Caco-2 (cell line): ENCODE results near the gene KLF13. TPM values are rescaled to one million over a fixed set of nuclear protein-coding genes. Genes with fewer than 3 reads are reported as not detected.

ENCODE experiments used
- BruUV-seq: library from RNA; stranded (reverse); fragments of 400-500 nt; replicated peaks from 2 replicates; lab custom pipeline; 2021; lab: Mats Ljungman, UMichigan
- CTCF ChIA-PET: fragments of 300-600 bp; sonication (Branson Sonifier 250); formaldehyde crosslinking; loops from one replicate; lab custom pipeline; 2022; ENCODE audit warnings: antibody characterized with exemption; lab: Charles Lee
- POLR2A ChIA-PET: fragments of 300-600 bp; sonication (Branson Sonifier 250); formaldehyde crosslinking; loops from one replicate; lab custom pipeline; 2022; ENCODE audit warnings: antibody characterized with exemption; lab: Charles Lee
- DNase-seq, 2 experiments: peaks; one replicate each; pipeline versions ENCODE4 v3.0.0 to v3.0.0-alpha.2; 2020 to 2022
- H3K27me3 ChIP-seq: replicated peaks from 2 replicates; pipeline ENCODE4 v1.6.0; 2011; ENCODE audit warnings: low read length; ENCODE audit not compliant: control insufficient read depth, insufficient read depth
- H3K36me3 ChIP-seq: 2 replicates; pipeline ENCODE4 v1.5.1; 2011; ENCODE audit warnings: low read length; ENCODE audit not compliant: control insufficient read depth, insufficient read depth
- H3K4me1 ChIP-seq: fragments of 250-450 bp; sonication (Bioruptor Pico); 2 replicates; pipeline ENCODE4 v1.5.1; 2020; ENCODE audit warnings: mild to moderate bottlenecking
- H3K4me3 ChIP-seq: 2 replicates; pipeline ENCODE4 v1.5.1; 2011; ENCODE audit warnings: low read depth, mild to moderate bottlenecking, control low read depth, low read length
- H3K9me3 ChIP-seq: fragments of 250-450 bp; sonication (Bioruptor Pico); 2 replicates; pipeline ENCODE4 v1.5.1; 2020; ENCODE audit warnings: mild to moderate bottlenecking, moderate library complexity
- H3K27ac Mint-ChIP-seq: one replicate; pipeline ENCODE4 v1.8.0; 2022; ENCODE audit warnings: mixed read lengths; ENCODE audit not compliant: unreplicated experiment
- H3K27me3 Mint-ChIP-seq: one replicate; pipeline ENCODE4 v1.8.0; 2022; ENCODE audit warnings: mixed read lengths; ENCODE audit not compliant: insufficient read depth, unreplicated experiment
- H3K36me3 Mint-ChIP-seq: one replicate; pipeline ENCODE4 v1.8.0; 2022; ENCODE audit warnings: mild to moderate bottlenecking, mixed read lengths; ENCODE audit not compliant: insufficient read depth, unreplicated experiment
- H3K4me1 Mint-ChIP-seq: one replicate; pipeline ENCODE4 v1.8.0; 2022; ENCODE audit warnings: low read depth, mixed read lengths; ENCODE audit not compliant: unreplicated experiment
- H3K4me3 Mint-ChIP-seq: one replicate; pipeline ENCODE4 v1.8.0; 2022; ENCODE audit warnings: mild to moderate bottlenecking, moderate library complexity, mixed read lengths; ENCODE audit not compliant: unreplicated experiment
- H3K9me3 Mint-ChIP-seq: one replicate; pipeline ENCODE4 v1.8.0; 2022; ENCODE audit warnings: mixed read lengths; ENCODE audit not compliant: unreplicated experiment
- intact Hi-C: fragments of 100-400 bp; cut with micrococcal nuclease; formaldehyde crosslinking; loops from one replicate; pipeline ENCODE4 v1.10.0; 2022; ENCODE audit not compliant: unreplicated experiment
- total RNA-seq: library from RNA; stranded (reverse); gene quantifications from 2 replicates; pipeline ENCODE4 v1.2.3, GENCODE V29; 2022
- TF ChIP-seq, protein P1 (sequence below), 2 experiments: fragments of 200-600 bp in 1 of 2; IDR thresholded peaks; 1 replicate in 1 of 2; 2 replicates in 1 of 2; pipeline versions ENCODE4 v1.5.1 to v1.8.0; 2011 to 2022; ENCODE audit warnings: antibody characterized with exemption in 1 of 2, control low read depth in 1 of 2, inconsistent platforms in 1 of 2, low read depth in 1 of 2, low read length in 1 of 2, mild to moderate bottlenecking in 1 of 2, moderate library complexity in 1 of 2; ENCODE audit not compliant: insufficient read depth in 1 of 2, severe bottlenecking in 1 of 2, unreplicated experiment in 1 of 2

KLF13 gene
- total RNA-seq, 1 experiment from 2014 or later = 18.8 TPM

DNA sequence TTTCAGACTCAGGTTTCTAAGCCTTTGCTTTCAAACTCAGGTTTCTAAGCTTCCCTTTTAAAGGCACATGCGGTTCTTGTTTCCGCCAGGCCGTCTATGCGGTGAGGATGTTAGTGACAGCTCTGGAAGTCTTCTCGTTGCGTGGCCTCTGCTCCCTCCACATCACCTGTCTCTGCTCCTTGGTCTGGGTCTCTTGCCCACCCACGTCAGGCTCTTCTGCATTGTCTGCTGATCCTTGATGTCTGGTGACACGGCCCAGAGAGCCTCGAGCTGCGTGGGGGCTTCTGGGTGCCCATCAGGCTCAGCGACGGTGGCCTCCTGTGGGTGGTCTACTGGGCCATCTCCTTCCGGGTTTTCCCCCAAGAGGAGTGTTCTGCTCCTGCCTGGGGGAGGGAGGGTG, 30.5 kb downstream of the KLF13 start:
- CTCF ChIA-PET = no interaction called here
- Histone ChIP-seq H3K27me3 (no peaks in the 10 kb centered on the region), H3K4me1 (peaks cover 12% of the 10 kb centered on the region), H3K4me3 (no peak overlapping the region), H3K9me3 (no peaks in the 10 kb centered on the region), H3K36me3 (peaks cover 2% of the 10 kb centered on the region)
- TF ChIP-seq, protein P1, sequence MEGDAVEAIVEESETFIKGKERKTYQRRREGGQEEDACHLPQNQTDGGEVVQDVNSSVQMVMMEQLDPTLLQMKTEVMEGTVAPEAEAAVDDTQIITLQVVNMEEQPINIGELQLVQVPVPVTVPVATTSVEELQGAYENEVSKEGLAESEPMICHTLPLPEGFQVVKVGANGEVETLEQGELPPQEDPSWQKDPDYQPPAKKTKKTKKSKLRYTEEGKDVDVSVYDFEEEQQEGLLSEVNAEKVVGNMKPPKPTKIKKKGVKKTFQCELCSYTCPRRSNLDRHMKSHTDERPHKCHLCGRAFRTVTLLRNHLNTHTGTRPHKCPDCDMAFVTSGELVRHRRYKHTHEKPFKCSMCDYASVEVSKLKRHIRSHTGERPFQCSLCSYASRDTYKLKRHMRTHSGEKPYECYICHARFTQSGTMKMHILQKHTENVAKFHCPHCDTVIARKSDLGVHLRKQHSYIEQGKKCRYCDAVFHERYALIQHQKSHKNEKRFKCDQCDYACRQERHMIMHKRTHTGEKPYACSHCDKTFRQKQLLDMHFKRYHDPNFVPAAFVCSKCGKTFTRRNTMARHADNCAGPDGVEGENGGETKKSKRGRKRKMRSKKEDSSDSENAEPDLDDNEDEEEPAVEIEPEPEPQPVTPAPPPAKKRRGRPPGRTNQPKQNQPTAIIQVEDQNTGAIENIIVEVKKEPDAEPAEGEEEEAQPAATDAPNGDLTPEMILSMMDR (IDR thresholded peaks at IDR 0.05; ENCODE audit: insufficient read depth in 1 of 2, low read depth in 1 of 2, low read length in 1 of 2, severe bottlenecking in 1 of 2, unreplicated experiment in 1 of 2) = no peak
- POLR2A ChIA-PET = no interaction called here
- DNase-seq = no peak
- peaks cover 4% of the 10 kb centered on the region for H3K4me1 Mint-ChIP-seq
- H3K27me3 Mint-ChIP-seq = no peaks in the 10 kb centered on the region
- BruUV-seq = no TSS peak
- no peaks in the 10 kb centered on the region for H3K9me3 Mint-ChIP-seq
- H3K36me3 Mint-ChIP-seq = no peaks in the 10 kb centered on the region
- H3K4me3 Mint-ChIP-seq = no peak overlapping the region
- intact Hi-C loops = no loop called here
- H3K27ac Mint-ChIP-seq = no peak overlapping the region

DNA sequence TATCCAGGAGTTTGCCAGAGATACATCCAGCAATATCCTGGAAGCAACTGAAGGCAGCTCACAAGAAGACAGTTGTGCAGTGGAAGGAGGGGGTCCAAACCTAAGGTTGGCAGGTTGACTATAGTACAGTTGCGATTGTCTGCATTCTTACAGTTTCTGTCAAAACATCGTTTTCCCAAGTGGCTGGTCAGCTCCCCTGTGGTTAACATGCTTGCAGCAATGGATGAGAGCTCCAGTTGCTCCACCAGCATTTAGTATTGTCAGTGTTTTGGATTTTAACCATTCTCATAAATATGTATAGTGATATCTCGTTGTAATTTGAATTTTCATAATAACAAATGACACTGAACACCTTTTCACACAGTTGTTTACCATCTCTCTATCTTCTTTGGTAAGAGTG, 31.5 kb downstream of the KLF13 start:
- no peaks in the 10 kb centered on the region for H3K27me3 ChIP-seq
- H3K27me3 Mint-ChIP-seq = no peaks in the 10 kb centered on the region
- no peak overlapping the region for H3K4me3 Mint-ChIP-seq
- H3K4me1 Mint-ChIP-seq = peaks cover 4% of the 10 kb centered on the region
- H3K36me3 Mint-ChIP-seq = no peaks in the 10 kb centered on the region
- BruUV-seq = no TSS peak
- peaks cover 2% of the 10 kb centered on the region for H3K36me3 ChIP-seq
- no peak overlapping the region for H3K4me3 ChIP-seq
- no peak overlapping the region for H3K27ac Mint-ChIP-seq
- H3K9me3 Mint-ChIP-seq = no peaks in the 10 kb centered on the region
- no peaks in the 10 kb centered on the region for H3K9me3 ChIP-seq
- ChIA-PET POLR2A (no interaction called here), CTCF (no interaction called here)
- peaks cover 5% of the 10 kb centered on the region for H3K4me1 ChIP-seq
- TF ChIP-seq, protein P1 (IDR thresholded peaks at IDR 0.05; ENCODE audit: insufficient read depth in 1 of 2, low read depth in 1 of 2, low read length in 1 of 2, severe bottlenecking in 1 of 2, unreplicated experiment in 1 of 2) = no peak
- no peak for DNase-seq
- intact Hi-C loops = no loop called here

DNA sequence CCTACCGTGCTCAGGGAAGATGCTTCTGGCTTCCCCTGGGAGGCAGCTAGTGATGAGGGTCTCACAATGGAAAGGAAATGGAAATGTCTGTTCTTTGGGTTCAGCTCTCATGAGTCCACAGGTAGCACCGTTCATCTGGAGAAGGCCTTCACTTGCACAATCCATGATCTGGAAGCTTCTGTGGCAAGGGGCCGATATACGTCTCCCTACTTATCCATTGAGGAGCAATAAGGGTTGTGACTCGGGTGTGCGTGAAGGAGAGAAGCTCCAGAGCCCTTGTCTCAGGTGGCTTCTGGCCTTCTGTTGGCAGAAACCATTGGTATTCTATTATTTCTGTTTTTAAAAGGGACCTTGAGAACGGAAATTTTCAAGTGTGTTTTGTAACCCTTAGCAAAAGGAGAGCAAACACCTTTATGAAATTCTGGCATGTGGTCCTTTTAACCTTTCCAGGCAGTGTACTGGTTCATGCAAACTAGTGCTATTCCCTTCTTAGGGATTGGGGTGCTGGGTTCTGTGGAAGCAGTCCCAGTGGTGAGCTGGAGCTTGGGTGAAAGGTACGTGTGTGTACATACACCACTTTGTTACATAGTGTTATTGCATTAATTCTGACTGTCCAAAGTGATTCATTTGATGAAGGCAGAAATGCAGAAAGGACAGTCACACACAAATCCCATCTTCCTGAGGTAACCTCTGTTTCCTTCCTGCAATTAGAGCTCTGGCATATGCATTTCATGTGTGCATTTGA, 32.5 kb downstream of the KLF13 start:
- H3K4me3 ChIP-seq = no peak overlapping the region
- ChIA-PET POLR2A (no interaction called here), CTCF (no interaction called here)
- H3K4me1 ChIP-seq = 0 out of 2 replicates have a peak, but pooled peaks cover 7% of the 10 kb centered on the region
- TF ChIP-seq, protein P1 (IDR thresholded peaks at IDR 0.05; ENCODE audit: insufficient read depth in 1 of 2, low read depth in 1 of 2, low read length in 1 of 2, severe bottlenecking in 1 of 2, unreplicated experiment in 1 of 2) = no peak
- intact Hi-C loops = no loop called here
- BruUV-seq = no TSS peak
- H3K4me3 Mint-ChIP-seq = no peak overlapping the region
- peaks cover 4% of the 10 kb centered on the region for H3K4me1 Mint-ChIP-seq
- H3K9me3 Mint-ChIP-seq = no peaks in the 10 kb centered on the region
- no peaks in the 10 kb centered on the region for H3K9me3 ChIP-seq
- no peak for DNase-seq
- no peak overlapping the region for H3K27ac Mint-ChIP-seq
- H3K36me3 ChIP-seq = no peaks in the 10 kb centered on the region
- no peaks in the 10 kb centered on the region for H3K27me3 Mint-ChIP-seq
- H3K36me3 Mint-ChIP-seq = no peaks in the 10 kb centered on the region
- H3K27me3 ChIP-seq = no peaks in the 10 kb centered on the region
